ENCODE results near the gene TUBA4B. TPM values are rescaled to one million over a fixed set of nuclear protein-coding genes. Genes with fewer than 3 reads are reported as not detected.

The TUBA4B gene
- total RNA-seq, 1 experiment from 2014 or later = not detected

GRCh38 chr2:219205165-219205538, 47.9 kb upstream of the TUBA4B start:
- TF ChIP-seq, protein P1, sequence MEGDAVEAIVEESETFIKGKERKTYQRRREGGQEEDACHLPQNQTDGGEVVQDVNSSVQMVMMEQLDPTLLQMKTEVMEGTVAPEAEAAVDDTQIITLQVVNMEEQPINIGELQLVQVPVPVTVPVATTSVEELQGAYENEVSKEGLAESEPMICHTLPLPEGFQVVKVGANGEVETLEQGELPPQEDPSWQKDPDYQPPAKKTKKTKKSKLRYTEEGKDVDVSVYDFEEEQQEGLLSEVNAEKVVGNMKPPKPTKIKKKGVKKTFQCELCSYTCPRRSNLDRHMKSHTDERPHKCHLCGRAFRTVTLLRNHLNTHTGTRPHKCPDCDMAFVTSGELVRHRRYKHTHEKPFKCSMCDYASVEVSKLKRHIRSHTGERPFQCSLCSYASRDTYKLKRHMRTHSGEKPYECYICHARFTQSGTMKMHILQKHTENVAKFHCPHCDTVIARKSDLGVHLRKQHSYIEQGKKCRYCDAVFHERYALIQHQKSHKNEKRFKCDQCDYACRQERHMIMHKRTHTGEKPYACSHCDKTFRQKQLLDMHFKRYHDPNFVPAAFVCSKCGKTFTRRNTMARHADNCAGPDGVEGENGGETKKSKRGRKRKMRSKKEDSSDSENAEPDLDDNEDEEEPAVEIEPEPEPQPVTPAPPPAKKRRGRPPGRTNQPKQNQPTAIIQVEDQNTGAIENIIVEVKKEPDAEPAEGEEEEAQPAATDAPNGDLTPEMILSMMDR (IDR thresholded peaks at IDR 0.05) = no peak
- TF ChIP-seq, protein P2, sequence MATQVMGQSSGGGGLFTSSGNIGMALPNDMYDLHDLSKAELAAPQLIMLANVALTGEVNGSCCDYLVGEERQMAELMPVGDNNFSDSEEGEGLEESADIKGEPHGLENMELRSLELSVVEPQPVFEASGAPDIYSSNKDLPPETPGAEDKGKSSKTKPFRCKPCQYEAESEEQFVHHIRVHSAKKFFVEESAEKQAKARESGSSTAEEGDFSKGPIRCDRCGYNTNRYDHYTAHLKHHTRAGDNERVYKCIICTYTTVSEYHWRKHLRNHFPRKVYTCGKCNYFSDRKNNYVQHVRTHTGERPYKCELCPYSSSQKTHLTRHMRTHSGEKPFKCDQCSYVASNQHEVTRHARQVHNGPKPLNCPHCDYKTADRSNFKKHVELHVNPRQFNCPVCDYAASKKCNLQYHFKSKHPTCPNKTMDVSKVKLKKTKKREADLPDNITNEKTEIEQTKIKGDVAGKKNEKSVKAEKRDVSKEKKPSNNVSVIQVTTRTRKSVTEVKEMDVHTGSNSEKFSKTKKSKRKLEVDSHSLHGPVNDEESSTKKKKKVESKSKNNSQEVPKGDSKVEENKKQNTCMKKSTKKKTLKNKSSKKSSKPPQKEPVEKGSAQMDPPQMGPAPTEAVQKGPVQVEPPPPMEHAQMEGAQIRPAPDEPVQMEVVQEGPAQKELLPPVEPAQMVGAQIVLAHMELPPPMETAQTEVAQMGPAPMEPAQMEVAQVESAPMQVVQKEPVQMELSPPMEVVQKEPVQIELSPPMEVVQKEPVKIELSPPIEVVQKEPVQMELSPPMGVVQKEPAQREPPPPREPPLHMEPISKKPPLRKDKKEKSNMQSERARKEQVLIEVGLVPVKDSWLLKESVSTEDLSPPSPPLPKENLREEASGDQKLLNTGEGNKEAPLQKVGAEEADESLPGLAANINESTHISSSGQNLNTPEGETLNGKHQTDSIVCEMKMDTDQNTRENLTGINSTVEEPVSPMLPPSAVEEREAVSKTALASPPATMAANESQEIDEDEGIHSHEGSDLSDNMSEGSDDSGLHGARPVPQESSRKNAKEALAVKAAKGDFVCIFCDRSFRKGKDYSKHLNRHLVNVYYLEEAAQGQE (IDR thresholded peaks at IDR 0.05; ENCODE audit: insufficient read depth in 1 of 2, low read depth in 2 of 2, low read length in 1 of 2) = no peak
- TF ChIP-seq POLR2AphosphoS5 (IDR thresholded peaks at IDR 0.05; ENCODE audit: low read depth, low read length) = no peak
- TF ChIP-seq TCF7L2 (IDR thresholded peaks at IDR 0.05; ENCODE audit: low read depth, low read length) = no peak
- DNase-seq (ENCODE audit: low read depth, low spot score) (no peak), ATAC-seq (no peak)
- CTCF ChIA-PET = no interaction called here
- POLR2A ChIA-PET = no interaction called here
- intact Hi-C loops (cut with micrococcal nuclease; ENCODE audit: unreplicated experiment) (no loop called here), in situ Hi-C loops (cut with HindIII; ENCODE audit: low pct_unique_long_range_greater_than_20kb, low sequenced_read_pairs) (no loop called here)
- H3K27ac ChIP-seq (ENCODE audit: low read length) = no peak overlapping the region
- no peaks in the 10 kb centered on the region for H3K9me3 ChIP-seq (ENCODE audit: control insufficient read depth, insufficient read depth, low read depth, low read length)
- H3K27me3 ChIP-seq (ENCODE audit: control insufficient read depth, insufficient read depth, low read length) = no peaks in the 10 kb centered on the region
- no TSS peak for BruUV-seq (replicated peaks)
- H3K36me3 ChIP-seq (ENCODE audit: control insufficient read depth, insufficient read depth, low read length) = 0 out of 2 replicates have a peak, but pooled peaks cover 2% of the 10 kb centered on the region
- H3K4me3 ChIP-seq (ENCODE audit: low read depth in 2 of 2, low read length in 2 of 2) = no peak overlapping the region
- H3K4me1 ChIP-seq (ENCODE audit: control insufficient read depth, insufficient read depth, low read length) = peaks cover 16% of the 10 kb centered on the region

DNA sequence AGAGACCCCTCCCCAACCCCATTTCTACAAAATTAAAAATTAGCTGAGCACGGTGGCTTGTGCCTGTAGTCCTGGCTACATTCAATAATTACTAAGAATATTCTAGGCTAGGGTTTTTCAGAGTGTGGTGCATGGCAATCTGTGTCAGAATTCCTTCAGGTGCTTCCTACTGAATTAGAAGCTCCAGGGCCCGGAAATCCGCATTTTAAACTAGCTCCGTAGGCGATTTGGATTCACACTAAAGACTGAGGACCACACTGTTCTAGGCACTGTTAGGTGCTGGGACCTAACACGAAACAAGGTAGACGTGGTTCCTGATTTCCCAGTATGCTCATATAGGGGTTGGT, 47.1 kb upstream of the TUBA4B start:
- ATAC-seq (no peak), DNase-seq (ENCODE audit: low read depth, low spot score) (no peak)
- TF ChIP-seq SIN3A (IDR thresholded peaks at IDR 0.05; ENCODE audit: borderline replicate concordance, insufficient read depth, low read depth, low read length) (no peak), TCF7L2 (IDR thresholded peaks at IDR 0.05; ENCODE audit: low read depth, low read length) (no peak), POLR2AphosphoS5 (IDR thresholded peaks at IDR 0.05; ENCODE audit: low read depth, low read length) (no peak)
- TF ChIP-seq, protein P1 (IDR thresholded peaks at IDR 0.05) = no peak
- TF ChIP-seq, protein P2 (IDR thresholded peaks at IDR 0.05; ENCODE audit: insufficient read depth in 1 of 2, low read depth in 2 of 2, low read length in 1 of 2) = no peak
- Histone ChIP-seq H3K9me3 (ENCODE audit: control insufficient read depth, insufficient read depth, low read depth, low read length) (no peaks in the 10 kb centered on the region), H3K4me1 (ENCODE audit: control insufficient read depth, insufficient read depth, low read length) (peaks cover 16% of the 10 kb centered on the region), H3K27ac (ENCODE audit: low read length) (peak overlapping the region; percentile 86), H3K4me3 (ENCODE audit: low read depth in 2 of 2, low read length in 2 of 2) (peak overlapping the region; percentile 55 to 93), H3K27me3 (ENCODE audit: control insufficient read depth, insufficient read depth, low read length) (no peaks in the 10 kb centered on the region), H3K36me3 (ENCODE audit: control insufficient read depth, insufficient read depth, low read length) (0 out of 2 replicates have a peak, but pooled peaks cover 2% of the 10 kb centered on the region)
- ChIA-PET CTCF (no interaction called here), POLR2A (interaction anchor here (0.5 to 0.6 kb wide), 2 partner anchors 10 to 109 kb away, joined by 3 to 5 read pairs; no protein-coding TSS in a partner anchor)
- intact Hi-C loops (cut with micrococcal nuclease; ENCODE audit: unreplicated experiment) = no loop called here
- in situ Hi-C loops (cut with HindIII; ENCODE audit: low pct_unique_long_range_greater_than_20kb, low sequenced_read_pairs) = no loop called here
- BruUV-seq (replicated peaks) = no TSS peak

Data from Panc1 (cell line).